Measurements from ENCODE around the gene MAPK12.

The MAPK12 gene

GRCh38 chr22:50266994-50267393 is 5.5 kb upstream of the MAPK12 start:
- no peak for DNase-seq

- DNase-seq, result no peak
These were observed 3.6 kb upstream of the MAPK12 start for GRCh38 chr22:50264946-50265669.

- no peak for DNase-seq
These were observed 2.7 kb upstream of the MAPK12 start for GRCh38 chr22:50264104-50264745.

GRCh38 chr22:50262973-50263617 is 1.6 kb upstream of the MAPK12 start:
- no peak for DNase-seq

GRCh38 chr22:50262460-50262911 is 1.0 kb upstream of the MAPK12 start:
- peak; percentile 30 for DNase-seq

GRCh38 chr22:50260801-50261614 is 475 bp downstream of the MAPK12 start:
- peak; percentile 14 for DNase-seq

GRCh38 chr22:50260434-50260800 is 1.1 kb downstream of the MAPK12 start:
- DNase-seq, result no peak

- no peak for DNase-seq
These were observed 2.2 kb downstream of the MAPK12 start for GRCh38 chr22:50259302-50259701.

GRCh38 chr22:50258361-50259292 is 2.9 kb downstream of the MAPK12 start:
- DNase-seq, result no peak

GRCh38 chr22:50257451-50258360 is 3.8 kb downstream of the MAPK12 start:
- no peak for DNase-seq

- DNase-seq, result no peak
These were observed 4.4 kb downstream of the MAPK12 start for GRCh38 chr22:50257041-50257440.

GRCh38 chr22:50256258-50256862 is 5.1 kb downstream of the MAPK12 start:
- DNase-seq, result no peak

- no peak for DNase-seq
These were observed 5.9 kb downstream of the MAPK12 start for GRCh38 chr22:50255607-50256006.

- no peak for DNase-seq
These were observed 6.4 kb downstream of the MAPK12 start for GRCh38 chr22:50255099-50255498.

GRCh38 chr22:50253941-50254340 is 7.5 kb downstream of the MAPK12 start:
- no peak for DNase-seq

- no peak for DNase-seq
These were observed 8.2 kb downstream of the MAPK12 start for GRCh38 chr22:50253046-50253915.

GRCh38 chr22:50252082-50253045 is 9.1 kb downstream of the MAPK12 start:
- peak; percentile 26 for DNase-seq

GRCh38 chr22:50251477-50252081 is 9.9 kb downstream of the MAPK12 start:
- DNase-seq, result no peak

All from NCI-H226 (cell line).